Measurements from ENCODE around the gene MBD6.
"Not testable (repeated sequence)": the region's sequence is repeated elsewhere in the genome, so short reads cannot be mapped to it uniquely, and the experiment has no call there.

MBD6 gene

GRCh38 chr12:57487055-57487596 lies 35.5 kb upstream of the MBD6 start:
- Histone ChIP-seq H3K27ac (peak overlapping the region; percentile 57), H3K9ac (ENCODE audit: insufficient read length) (no peak overlapping the region), H3K36me3 (ENCODE audit: insufficient read depth, low read length) (peaks cover 36% of the 10 kb centered on the region), H3K4me3 (peak overlapping the region; percentile 36; the same call in 1 of the 2 replicates), H3K9me3 (ENCODE audit: low read depth, low read length) (no peaks in the 10 kb centered on the region)
- TF ChIP-seq FOXP2 (optimal IDR thresholded peaks at IDR 0.05; ENCODE audit: control extremely low read depth, extremely low read length, insufficient read depth) (no peak), POLR2AphosphoS5 (IDR thresholded peaks at IDR 0.05; ENCODE audit: borderline replicate concordance, low read depth, low read length) (no peak)
- no peak for DNase-seq (ENCODE audit: low read depth, low spot score)

DNA sequence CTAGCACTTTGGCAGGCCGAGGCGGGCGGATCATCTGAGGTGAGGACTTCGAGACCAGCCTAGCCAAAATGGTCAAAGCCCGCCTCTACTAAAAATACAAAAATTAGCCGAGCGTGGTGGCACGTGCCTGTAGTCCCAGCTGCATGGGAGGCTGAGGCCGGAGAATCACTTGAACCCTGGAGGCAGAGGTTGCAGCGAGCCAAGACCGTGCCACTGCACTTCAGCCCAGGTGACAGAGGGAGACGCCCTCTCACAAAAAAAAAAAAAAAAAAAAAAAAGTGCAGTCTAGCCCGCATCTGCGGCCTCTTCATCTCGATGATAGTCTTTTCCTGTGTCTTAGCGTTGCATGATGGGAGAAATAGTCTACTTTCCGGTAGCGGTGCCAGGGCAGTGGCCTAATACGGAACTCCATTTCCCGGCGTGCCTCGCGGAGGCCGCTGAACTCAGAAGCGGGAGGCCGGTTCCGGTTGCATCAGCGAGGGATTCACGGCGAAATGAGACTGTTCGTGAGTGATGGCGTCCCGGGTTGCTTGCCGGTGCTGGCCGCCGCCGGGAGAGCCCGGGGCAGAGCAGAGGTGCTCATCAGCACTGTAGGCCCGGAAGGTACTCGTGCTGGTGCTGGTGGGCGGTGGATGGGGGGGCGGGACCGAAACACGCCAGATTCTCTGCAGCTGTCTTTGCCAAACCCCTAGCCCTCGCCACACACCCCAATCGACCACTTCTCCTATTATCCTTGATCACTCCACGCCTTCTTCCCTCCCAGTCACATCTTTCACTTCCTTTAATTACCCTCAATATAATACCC lies 34.8 kb upstream of the MBD6 start, which contains the start of gene MARS1:
Gene MARS1, plus strand, starts transcription at position 472 of the 805 bp plus-strand sequence. Its CDS starts 23 bp downstream, at position 495.
- peak; percentile 93 for DNase-seq (ENCODE audit: low read depth, low spot score)
- TF ChIP-seq EZH2 (IDR thresholded peaks at IDR 0.05), result no peak
- TF ChIP-seq FOXP2 (optimal IDR thresholded peaks at IDR 0.05; ENCODE audit: control extremely low read depth, extremely low read length, insufficient read depth), result peak; percentile 75
- TF ChIP-seq POLR2AphosphoS5 (IDR thresholded peaks at IDR 0.05; ENCODE audit: borderline replicate concordance, low read depth, low read length), result peak; percentile 89
- Histone ChIP-seq H3K9me3 (ENCODE audit: low read depth, low read length) (no peaks in the 10 kb centered on the region), H3K9ac (ENCODE audit: insufficient read length) (peak within 1 kb of the TSS; percentile 96), H3K4me3 (peak within 1 kb of the TSS; percentile 99), H3K27ac (peak within 1 kb of the TSS; percentile 92), H3K36me3 (ENCODE audit: insufficient read depth, low read length) (peaks cover 43% of the 10 kb centered on the region)

DNA sequence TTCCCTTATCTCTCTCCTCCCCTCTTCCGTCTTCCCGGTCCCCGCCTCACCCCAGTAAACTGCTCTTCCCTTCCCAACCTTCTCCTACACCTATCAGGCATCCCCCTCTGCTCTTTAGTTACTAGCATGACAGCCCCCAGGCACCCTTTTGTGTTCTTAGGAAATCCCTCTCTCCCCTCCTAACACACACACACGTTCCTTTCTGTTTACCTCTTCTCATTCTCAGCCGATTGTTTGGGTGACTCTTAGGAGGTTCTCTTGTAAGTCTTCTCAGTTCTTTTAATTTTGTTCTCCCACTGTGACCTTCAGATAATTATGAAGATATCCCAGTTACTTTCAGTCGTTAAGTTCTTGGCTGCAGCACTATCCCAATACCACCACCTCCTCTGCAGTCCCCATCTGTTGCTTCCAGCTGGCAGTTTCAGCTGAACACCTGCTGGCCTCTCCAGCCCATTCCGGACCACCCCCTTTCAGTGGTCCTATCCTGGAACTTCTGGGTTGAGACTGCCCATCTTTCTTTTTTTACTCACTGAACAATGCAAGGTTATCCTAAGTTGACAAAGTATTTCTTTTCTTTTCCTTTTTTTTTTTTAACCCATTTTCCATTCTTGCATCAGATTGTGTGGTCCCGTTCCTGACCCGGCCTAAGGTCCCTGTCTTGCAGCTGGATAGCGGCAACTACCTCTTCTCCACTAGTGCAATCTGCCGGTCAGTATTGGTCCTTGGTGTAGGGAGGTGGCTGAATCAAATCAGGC lies 34.0 kb upstream of the MBD6 start:
- H3K36me3 ChIP-seq (ENCODE audit: insufficient read depth, low read length), result peaks cover 46% of the 10 kb centered on the region

DNA sequence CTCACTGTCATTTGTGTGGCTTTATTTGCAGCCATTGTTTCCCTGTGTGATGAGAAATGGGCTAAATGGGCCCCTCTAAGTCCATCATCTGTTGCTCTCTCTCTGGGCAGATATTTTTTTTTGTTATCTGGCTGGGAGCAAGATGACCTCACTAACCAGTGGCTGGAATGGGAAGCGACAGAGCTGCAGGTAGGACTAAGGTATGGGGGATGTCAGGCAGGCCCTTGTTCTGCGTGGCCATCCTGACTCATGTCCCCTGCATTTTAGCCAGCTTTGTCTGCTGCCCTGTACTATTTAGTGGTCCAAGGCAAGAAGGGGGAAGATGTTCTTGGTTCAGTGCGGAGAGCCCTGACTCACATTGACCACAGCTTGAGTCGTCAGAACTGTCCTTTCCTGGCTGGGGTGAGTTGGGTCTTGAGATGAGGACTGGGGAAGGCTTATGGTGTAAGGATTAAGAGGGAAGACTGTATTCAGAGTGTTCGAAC lies 33.4 kb upstream of the MBD6 start:
- H3K27ac ChIP-seq, result peak overlapping the region; percentile 32; the same call in 1 of the 2 replicates
- peak overlapping the region; percentile 96 for H3K9ac ChIP-seq (ENCODE audit: insufficient read length)
- no peaks in the 10 kb centered on the region for H3K9me3 ChIP-seq (ENCODE audit: low read depth, low read length)
- peak overlapping the region; percentile 99 for H3K4me3 ChIP-seq
- peaks cover 49% of the 10 kb centered on the region for H3K36me3 ChIP-seq (ENCODE audit: insufficient read depth, low read length)
- TF ChIP-seq FOXP2 (optimal IDR thresholded peaks at IDR 0.05; ENCODE audit: control extremely low read depth, extremely low read length, insufficient read depth) (no peak), POLR2AphosphoS5 (IDR thresholded peaks at IDR 0.05; ENCODE audit: borderline replicate concordance, low read depth, low read length) (no peak), EZH2 (IDR thresholded peaks at IDR 0.05) (no peak)
- no peak for DNase-seq (ENCODE audit: low read depth, low spot score)

More for the DNA sequence above, 34.0 kb upstream of the MBD6 start:
- Histone ChIP-seq H3K4me3 (peak overlapping the region; percentile 99), H3K9me3 (ENCODE audit: low read depth, low read length) (no peaks in the 10 kb centered on the region), H3K9ac (ENCODE audit: insufficient read length) (peak overlapping the region; percentile 96), H3K27ac (peak overlapping the region; percentile 92)
- TF ChIP-seq POLR2AphosphoS5 (IDR thresholded peaks at IDR 0.05; ENCODE audit: borderline replicate concordance, low read depth, low read length), result no peak
- no peak for TF ChIP-seq FOXP2 (optimal IDR thresholded peaks at IDR 0.05; ENCODE audit: control extremely low read depth, extremely low read length, insufficient read depth)
- TF ChIP-seq EZH2 (IDR thresholded peaks at IDR 0.05), result no peak
- no peak for DNase-seq (ENCODE audit: low read depth, low spot score)

DNA sequence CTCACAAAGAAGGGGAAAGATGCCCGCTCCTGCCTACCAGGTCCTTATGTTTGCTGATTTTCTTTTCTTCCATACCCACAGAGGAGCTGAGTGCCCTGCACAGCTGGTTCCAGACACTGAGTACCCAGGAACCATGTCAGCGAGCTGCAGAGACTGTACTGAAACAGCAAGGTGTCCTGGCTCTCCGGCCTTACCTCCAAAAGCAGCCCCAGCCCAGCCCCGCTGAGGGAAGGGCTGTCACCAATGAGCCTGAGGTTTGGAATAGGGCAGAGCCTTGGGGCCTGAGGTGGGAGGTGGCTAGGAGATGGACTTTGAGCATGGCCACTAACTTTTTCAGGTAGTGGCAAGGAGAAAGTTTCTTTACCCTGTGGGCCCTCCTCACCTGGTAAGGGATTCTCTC lies 32.5 kb upstream of the MBD6 start:
- Histone ChIP-seq H3K9me3 (ENCODE audit: low read depth, low read length) (no peaks in the 10 kb centered on the region), H3K27ac (no peak overlapping the region; the same call in 1 of the 2 replicates), H3K9ac (ENCODE audit: insufficient read length) (no peak overlapping the region), H3K4me3 (no peak overlapping the region), H3K36me3 (ENCODE audit: insufficient read depth, low read length) (peaks cover 50% of the 10 kb centered on the region)
- no peak for DNase-seq (ENCODE audit: low read depth, low spot score)
- TF ChIP-seq POLR2AphosphoS5 (IDR thresholded peaks at IDR 0.05; ENCODE audit: borderline replicate concordance, low read depth, low read length) (no peak), FOXP2 (optimal IDR thresholded peaks at IDR 0.05; ENCODE audit: control extremely low read depth, extremely low read length, insufficient read depth) (no peak), EZH2 (IDR thresholded peaks at IDR 0.05) (no peak)

GRCh38 chr12:57491393-57492280 lies 31.0 kb upstream of the MBD6 start:
- Histone ChIP-seq H3K4me3 (no peak overlapping the region), H3K27ac (no peak overlapping the region), H3K9ac (ENCODE audit: insufficient read length) (no peak overlapping the region), H3K36me3 (ENCODE audit: insufficient read depth, low read length) (peaks cover 59% of the 10 kb centered on the region), H3K9me3 (ENCODE audit: low read depth, low read length) (no peaks in the 10 kb centered on the region)
- DNase-seq (ENCODE audit: low read depth, low spot score), result no peak
- TF ChIP-seq POLR2AphosphoS5 (IDR thresholded peaks at IDR 0.05; ENCODE audit: borderline replicate concordance, low read depth, low read length) (no peak), EZH2 (IDR thresholded peaks at IDR 0.05) (no peak), FOXP2 (optimal IDR thresholded peaks at IDR 0.05; ENCODE audit: control extremely low read depth, extremely low read length, insufficient read depth) (no peak)

GRCh38 chr12:57495051-57495701 lies 27.4 kb upstream of the MBD6 start:
- DNase-seq (ENCODE audit: low read depth, low spot score); H3K9ac ChIP-seq (ENCODE audit: insufficient read length); H3K4me3 ChIP-seq; H3K9me3 ChIP-seq (ENCODE audit: low read depth, low read length); H3K27ac ChIP-seq: not testable (repeated sequence)
- H3K36me3 ChIP-seq (ENCODE audit: insufficient read depth, low read length), result peaks cover 72% of the 10 kb centered on the region
